CD4-positive, alpha-beta T cell treated with Interleukin-6 at 100 ng/mL for 8 hours (primary cell): ENCODE data around the gene SLC25A52.
"Not testable (repeated sequence)": the region's sequence is repeated elsewhere in the genome, so short reads cannot be mapped to it uniquely, and the experiment has no call there.

Experiments
- DNase-seq: peaks from one replicate; pipeline ENCODE4 v3.0.0-alpha.2; 2020; ENCODE audit warnings: mixed read lengths, low spot score

The SLC25A52 gene

GRCh38 chr18:31760695-31761094, at the start of gene SLC25A52:
Gene SLC25A52 (minus strand): TSS chr18:31760880. CDS start chr18:31760661, 219 bp downstream.
- no peak for DNase-seq

- DNase-seq: not testable (repeated sequence)
These were observed 48.4 kb upstream of the SLC25A52 start for GRCh38 chr18:31809049-31809448.

DNA sequence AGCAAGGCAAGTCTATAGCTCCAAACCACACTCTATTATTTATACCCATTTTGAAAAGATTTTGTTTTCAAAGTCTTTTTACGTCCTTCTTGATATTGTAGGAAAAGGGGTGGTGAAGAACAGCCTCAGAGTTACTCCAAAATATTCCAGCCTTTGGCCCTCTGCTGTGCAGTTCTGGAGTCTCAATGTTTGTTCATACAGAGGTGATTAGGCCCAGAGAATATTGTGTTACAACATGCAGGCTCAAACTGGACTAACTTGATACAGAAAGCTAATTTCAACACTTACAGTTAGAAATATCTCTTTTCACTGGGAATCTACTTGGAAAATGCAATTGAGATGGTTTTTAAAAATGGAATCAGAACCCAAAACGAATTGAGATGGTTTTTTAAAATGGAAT, 40.4 kb upstream of the SLC25A52 start:
- DNase-seq: no peak

- not testable (repeated sequence) for DNase-seq
These were observed 38.6 kb upstream of the SLC25A52 start for GRCh38 chr18:31799257-31799656.

DNA sequence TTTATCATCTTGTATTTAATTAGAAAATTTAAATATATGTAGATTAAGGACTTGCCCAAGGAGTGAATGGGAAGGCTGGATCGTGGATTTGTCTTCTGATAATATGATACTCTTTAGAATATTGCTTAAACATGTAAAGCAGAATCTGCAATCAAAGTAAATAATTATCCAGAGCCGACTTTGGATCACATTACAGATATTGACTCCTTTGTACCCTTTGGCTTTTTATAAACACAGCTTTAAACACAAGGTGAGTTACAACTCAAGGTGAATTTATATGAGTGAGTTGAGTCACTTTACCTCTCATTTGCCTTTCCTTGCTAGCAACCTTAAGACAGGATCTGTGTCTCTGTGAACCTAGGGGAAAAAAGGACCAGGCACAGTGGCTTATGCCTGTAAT, 37.7 kb upstream of the SLC25A52 start:
- DNase-seq: no peak

GRCh38 chr18:31795747-31796146, 35.1 kb upstream of the SLC25A52 start:
- no peak for DNase-seq

GRCh38 chr18:31793531-31793930, 32.9 kb upstream of the SLC25A52 start:
- DNase-seq: no peak

DNA sequence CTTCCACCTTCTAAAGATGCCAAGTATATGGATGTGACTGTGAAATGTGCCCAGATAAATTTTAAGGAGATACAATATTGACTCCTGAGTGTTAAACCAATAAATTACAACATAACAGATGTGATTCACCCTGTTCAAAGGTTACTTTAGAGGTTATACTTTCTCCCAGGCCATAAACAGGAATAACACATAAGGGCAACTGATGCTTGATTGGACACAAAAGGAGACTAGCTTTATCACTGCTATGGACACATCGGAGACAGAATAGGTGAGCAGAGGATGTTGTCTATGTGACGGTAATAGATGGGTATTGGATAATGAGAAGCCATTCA, 31.9 kb upstream of the SLC25A52 start:
- DNase-seq: no peak

GRCh38 chr18:31791817-31792579, 31.3 kb upstream of the SLC25A52 start:
- no peak for DNase-seq

- DNase-seq: no peak
These were observed 28.7 kb upstream of the SLC25A52 start for GRCh38 chr18:31789409-31789808.

DNA sequence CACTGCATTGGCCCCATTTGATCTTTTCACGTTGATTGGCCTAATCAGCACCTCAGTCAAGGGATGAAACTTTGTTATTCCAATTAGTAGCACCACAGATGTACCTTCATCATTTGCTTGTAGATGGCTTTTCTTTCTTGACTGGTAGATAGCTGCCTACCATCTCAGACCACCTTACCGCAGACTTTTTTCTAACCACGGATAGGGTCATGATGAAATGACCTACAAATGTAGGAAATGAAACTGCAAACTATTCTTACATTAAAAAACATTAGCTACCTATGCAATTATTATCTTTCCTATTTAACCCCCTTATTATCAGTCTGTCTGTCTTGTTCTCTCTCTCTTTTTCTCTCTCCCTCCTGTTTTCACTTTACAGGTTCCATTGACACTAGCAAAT, 22.4 kb upstream of the SLC25A52 start:
- no peak for DNase-seq

DNA sequence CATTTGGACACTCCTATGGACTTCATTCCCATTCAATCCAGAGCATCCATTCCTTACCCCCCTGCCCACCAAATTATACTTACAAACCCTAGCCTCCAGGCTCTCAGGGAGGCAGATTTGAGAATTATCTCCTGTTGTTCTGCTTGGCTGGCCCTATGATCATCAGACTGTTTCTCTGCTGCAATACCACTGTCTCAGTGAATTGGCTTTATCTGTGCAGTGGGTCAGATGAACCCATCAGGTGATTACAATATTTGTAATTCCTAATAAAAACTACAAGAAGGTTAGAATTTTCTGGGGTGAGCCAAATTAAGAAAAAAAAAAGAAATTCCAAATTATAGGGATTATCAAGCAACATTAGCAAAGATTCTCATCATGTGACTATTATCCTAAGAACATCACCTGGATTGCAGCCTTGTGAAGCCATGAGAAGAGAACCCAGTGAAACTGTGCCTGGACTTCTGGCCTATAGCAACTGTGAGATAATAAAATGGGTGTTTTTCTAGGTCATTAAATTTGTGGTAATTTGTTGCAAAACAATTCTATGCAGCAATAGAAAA, 17.8 kb upstream of the SLC25A52 start:
- no peak for DNase-seq

DNA sequence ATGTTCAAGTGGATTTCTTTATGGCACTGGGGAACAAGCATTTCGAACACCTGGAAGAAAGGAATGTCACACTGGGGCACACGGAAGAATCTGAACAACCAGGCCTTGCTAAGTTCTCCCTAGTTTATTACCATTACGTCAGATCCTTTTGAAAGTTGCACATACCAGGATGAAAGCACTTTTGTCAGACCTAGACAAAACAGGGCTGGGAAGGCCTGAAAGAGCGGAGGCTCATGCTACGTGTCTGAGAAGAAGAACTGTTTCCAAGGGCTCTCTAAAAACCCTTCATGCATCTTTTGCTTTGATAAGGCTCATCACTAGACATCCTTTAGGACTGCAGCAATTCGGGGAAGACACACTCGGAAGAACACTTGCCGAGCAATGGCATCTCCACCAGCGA, 15.4 kb upstream of the SLC25A52 start:
- DNase-seq: no peak

GRCh38 chr18:31774962-31775361, 14.3 kb upstream of the SLC25A52 start:
- no peak for DNase-seq

- no peak for DNase-seq
These were observed 13.8 kb upstream of the SLC25A52 start for GRCh38 chr18:31774477-31774785.

DNA sequence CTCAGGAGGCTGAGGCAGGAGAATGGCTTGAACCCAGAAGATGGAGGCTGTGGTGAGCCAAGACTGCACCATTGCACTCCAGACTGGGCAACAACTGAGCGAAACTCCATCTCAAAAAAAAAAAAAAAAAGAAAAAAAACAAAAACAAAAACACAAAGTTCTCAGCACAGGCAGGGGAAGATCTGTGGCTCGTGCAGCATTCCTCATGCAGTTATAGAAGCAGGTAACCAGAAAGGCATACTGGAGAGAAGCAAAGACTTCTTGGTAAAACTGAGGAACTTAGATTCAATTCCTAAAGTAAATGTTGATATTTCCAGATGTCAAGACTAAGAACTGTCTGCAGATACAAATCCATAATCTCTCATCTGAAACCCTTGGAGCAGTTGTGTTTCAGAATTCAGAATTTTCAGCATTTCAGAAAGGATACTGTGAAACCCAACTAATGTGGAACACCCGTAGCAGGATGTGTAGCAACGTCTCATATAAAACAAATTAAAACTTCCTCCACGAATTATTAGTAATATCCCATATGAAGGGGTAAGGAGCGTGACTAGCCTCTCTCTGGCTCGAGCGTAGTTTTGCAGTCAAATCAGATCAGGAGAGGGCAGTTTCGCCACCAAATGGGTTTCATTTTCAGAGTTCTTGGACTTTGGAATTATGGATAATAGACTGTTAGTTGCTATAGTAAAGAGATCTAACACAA, 13.2 kb upstream of the SLC25A52 start:
- no peak for DNase-seq

- no peak for DNase-seq
These were observed 12.0 kb upstream of the SLC25A52 start for GRCh38 chr18:31772699-31773098.

GRCh38 chr18:31750273-31750672, 10.4 kb downstream of the SLC25A52 start:
- DNase-seq: no peak

DNA sequence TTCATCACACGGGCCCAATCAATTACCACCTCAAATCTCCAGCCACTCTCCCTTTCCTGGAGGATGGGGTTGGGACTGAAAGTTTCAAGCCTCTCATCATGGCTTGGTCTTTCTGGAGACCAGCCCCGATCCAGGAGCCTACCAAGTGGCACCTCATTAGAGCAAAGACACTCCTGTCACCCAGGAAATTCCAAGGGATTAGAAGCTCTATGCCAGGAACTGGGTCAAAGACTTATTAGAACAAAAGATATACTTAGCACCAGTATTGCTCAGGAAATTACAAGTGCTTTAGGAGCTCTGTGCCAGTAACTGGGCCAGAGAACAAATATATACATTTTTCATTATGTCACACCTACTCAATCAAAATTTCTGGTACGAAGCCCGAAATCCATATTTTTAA, 14.3 kb downstream of the SLC25A52 start:
- DNase-seq: no peak

DNA sequence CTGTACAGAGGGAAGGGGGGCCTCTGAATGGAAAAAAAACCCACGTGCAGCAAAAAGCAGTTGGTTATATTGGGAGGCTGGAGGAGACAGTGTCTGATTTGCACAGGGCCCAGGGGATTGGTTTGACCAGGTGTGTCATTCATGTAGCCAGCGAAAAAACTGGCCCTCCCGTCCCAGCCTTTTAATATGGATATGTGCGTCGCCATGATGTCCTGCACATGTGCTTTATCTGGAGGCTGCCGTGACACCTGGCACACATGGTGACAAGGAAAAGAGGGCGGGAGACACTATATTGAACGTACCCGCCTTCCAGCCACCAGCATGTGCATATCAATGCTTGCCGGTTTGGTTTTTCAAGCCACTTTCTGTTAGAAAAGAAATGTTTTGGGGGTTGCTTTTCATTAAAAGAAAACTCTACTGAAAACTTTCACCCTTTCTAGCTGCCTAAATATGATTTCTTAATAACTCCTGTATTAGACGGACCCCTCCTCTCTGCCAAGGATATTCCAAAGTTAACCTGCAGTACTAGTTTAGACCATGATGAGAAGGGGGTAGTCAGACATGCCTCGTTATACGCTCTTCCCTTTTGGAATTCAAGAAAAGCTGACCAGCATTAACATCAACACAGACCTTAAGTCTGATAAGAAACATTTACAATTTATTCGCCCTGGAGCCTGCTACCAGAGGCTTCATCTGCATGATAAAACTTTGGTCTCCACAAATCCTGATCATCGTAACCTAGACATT, 16.2 kb downstream of the SLC25A52 start:
- DNase-seq: no peak

DNA sequence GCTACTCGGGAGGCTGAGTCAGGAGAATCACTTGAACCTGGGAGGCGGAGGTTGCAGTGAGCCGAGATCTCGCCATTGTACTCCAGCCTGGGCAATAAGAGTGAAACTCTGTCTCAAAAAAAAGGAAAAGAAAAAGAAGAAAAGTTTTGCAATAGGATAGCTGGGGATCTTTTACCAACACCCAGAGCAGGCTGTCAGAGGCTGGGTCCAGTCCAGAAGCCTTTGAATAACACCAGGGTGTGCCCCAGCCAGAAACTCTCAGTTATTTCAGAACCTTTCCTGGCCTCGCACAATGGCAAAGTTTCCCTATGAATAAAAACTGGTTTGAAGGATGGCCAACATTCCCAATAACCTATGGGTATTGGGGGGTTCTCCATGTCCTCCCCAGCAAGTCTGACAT, 17.1 kb downstream of the SLC25A52 start:
- not testable (repeated sequence) for DNase-seq

GRCh38 chr18:31741097-31741735, 19.5 kb downstream of the SLC25A52 start:
- DNase-seq: peak; percentile 39
